ENCODE results near the gene FAM234B. TPM values are rescaled to one million over a fixed set of nuclear protein-coding genes. Genes with fewer than 3 reads are reported as not detected.

FAM234B gene
- total RNA-seq, 1 experiment from 2014 or later, result 2.7 TPM

- DNase-seq, result no peak
- BruUV-seq (replicated peaks), result no TSS peak
- no peaks in the 10 kb centered on the region for H3K9me3 Mint-ChIP-seq (ENCODE audit: low read depth, unreplicated experiment)
- CTCF ChIA-PET, result interaction anchor here (0.6 to 1.0 kb wide), 2 partner anchors 11 to 490 kb away, joined by 3 to 4 read pairs; no protein-coding TSS in a partner anchor
- intact Hi-C loops (cut with micrococcal nuclease; ENCODE audit: unreplicated experiment), result no loop called here
- no peak overlapping the region for H3K4me3 Mint-ChIP-seq (ENCODE audit: low read depth, unreplicated experiment)
- H3K4me1 Mint-ChIP-seq (ENCODE audit: low read depth, unreplicated experiment), result peaks cover 28% of the 10 kb centered on the region
- no peak overlapping the region for H3K27ac Mint-ChIP-seq (ENCODE audit: unreplicated experiment)
- no peaks in the 10 kb centered on the region for H3K27me3 Mint-ChIP-seq (ENCODE audit: unreplicated experiment)
- no peak for TF ChIP-seq CTCF (IDR thresholded peaks at IDR 0.05; ENCODE audit: unreplicated experiment)
- H3K36me3 Mint-ChIP-seq (ENCODE audit: insufficient read depth, unreplicated experiment), result no peaks in the 10 kb centered on the region
These were observed 80.7 kb downstream of the FAM234B start for GRCh38 chr12:13124656-13125505.

- no peak for DNase-seq
- intact Hi-C loops (cut with micrococcal nuclease; ENCODE audit: unreplicated experiment), result no loop called here
- H3K36me3 Mint-ChIP-seq (ENCODE audit: insufficient read depth, unreplicated experiment), result no peaks in the 10 kb centered on the region
- CTCF ChIA-PET, result no interaction called here
- BruUV-seq (replicated peaks), result no TSS peak
- H3K27ac Mint-ChIP-seq (ENCODE audit: unreplicated experiment), result no peak overlapping the region
- H3K4me1 Mint-ChIP-seq (ENCODE audit: low read depth, unreplicated experiment), result peaks cover 39% of the 10 kb centered on the region
- TF ChIP-seq CTCF (IDR thresholded peaks at IDR 0.05; ENCODE audit: unreplicated experiment), result no peak
- H3K4me3 Mint-ChIP-seq (ENCODE audit: low read depth, unreplicated experiment), result no peak overlapping the region
- H3K9me3 Mint-ChIP-seq (ENCODE audit: low read depth, unreplicated experiment), result no peaks in the 10 kb centered on the region
- no peaks in the 10 kb centered on the region for H3K27me3 Mint-ChIP-seq (ENCODE audit: unreplicated experiment)
These were observed 81.8 kb downstream of the FAM234B start for GRCh38 chr12:13125996-13126395.

GRCh38 chr12:13126494-13126893, 82.3 kb downstream of the FAM234B start:
- no peak for DNase-seq

GRCh38 chr12:13127444-13127843, 83.3 kb downstream of the FAM234B start:
- TF ChIP-seq CTCF (IDR thresholded peaks at IDR 0.05; ENCODE audit: unreplicated experiment), result no peak
- no peak overlapping the region for H3K4me3 Mint-ChIP-seq (ENCODE audit: low read depth, unreplicated experiment)
- no peak overlapping the region for H3K27ac Mint-ChIP-seq (ENCODE audit: unreplicated experiment)
- no peaks in the 10 kb centered on the region for H3K36me3 Mint-ChIP-seq (ENCODE audit: insufficient read depth, unreplicated experiment)
- no peaks in the 10 kb centered on the region for H3K9me3 Mint-ChIP-seq (ENCODE audit: low read depth, unreplicated experiment)
- DNase-seq, result no peak
- intact Hi-C loops (cut with micrococcal nuclease; ENCODE audit: unreplicated experiment), result no loop called here
- CTCF ChIA-PET, result no interaction called here
- H3K27me3 Mint-ChIP-seq (ENCODE audit: unreplicated experiment), result no peaks in the 10 kb centered on the region
- H3K4me1 Mint-ChIP-seq (ENCODE audit: low read depth, unreplicated experiment), result peaks cover 54% of the 10 kb centered on the region
- no TSS peak for BruUV-seq (replicated peaks)

More at GRCh38 chr12:13126494-13126893, 82.3 kb downstream of the FAM234B start:
- no peak for TF ChIP-seq CTCF (IDR thresholded peaks at IDR 0.05; ENCODE audit: unreplicated experiment)
- Mint-ChIP-seq H3K27me3 (ENCODE audit: unreplicated experiment) (no peaks in the 10 kb centered on the region), H3K4me1 (ENCODE audit: low read depth, unreplicated experiment) (peaks cover 44% of the 10 kb centered on the region), H3K36me3 (ENCODE audit: insufficient read depth, unreplicated experiment) (no peaks in the 10 kb centered on the region), H3K4me3 (ENCODE audit: low read depth, unreplicated experiment) (no peak overlapping the region), H3K27ac (ENCODE audit: unreplicated experiment) (no peak overlapping the region), H3K9me3 (ENCODE audit: low read depth, unreplicated experiment) (no peaks in the 10 kb centered on the region)
- BruUV-seq (replicated peaks), result no TSS peak
- intact Hi-C loops (cut with micrococcal nuclease; ENCODE audit: unreplicated experiment), result no loop called here
- CTCF ChIA-PET, result no interaction called here
